ENCODE results near the gene PDX1.
"Not testable (repeated sequence)": the region's sequence is repeated elsewhere in the genome, so short reads cannot be mapped to it uniquely, and the experiment has no call there.

Gene PDX1

GRCh38 chr13:27956576-27957300 is 36.9 kb downstream of the PDX1 start:
- DNase-seq = no peak

GRCh38 chr13:27959976-27960361 is 40.2 kb downstream of the PDX1 start:
- DNase-seq = no peak

GRCh38 chr13:27960362-27961226 is 40.8 kb downstream of the PDX1 start:
- DNase-seq = peak; percentile 40

DNA sequence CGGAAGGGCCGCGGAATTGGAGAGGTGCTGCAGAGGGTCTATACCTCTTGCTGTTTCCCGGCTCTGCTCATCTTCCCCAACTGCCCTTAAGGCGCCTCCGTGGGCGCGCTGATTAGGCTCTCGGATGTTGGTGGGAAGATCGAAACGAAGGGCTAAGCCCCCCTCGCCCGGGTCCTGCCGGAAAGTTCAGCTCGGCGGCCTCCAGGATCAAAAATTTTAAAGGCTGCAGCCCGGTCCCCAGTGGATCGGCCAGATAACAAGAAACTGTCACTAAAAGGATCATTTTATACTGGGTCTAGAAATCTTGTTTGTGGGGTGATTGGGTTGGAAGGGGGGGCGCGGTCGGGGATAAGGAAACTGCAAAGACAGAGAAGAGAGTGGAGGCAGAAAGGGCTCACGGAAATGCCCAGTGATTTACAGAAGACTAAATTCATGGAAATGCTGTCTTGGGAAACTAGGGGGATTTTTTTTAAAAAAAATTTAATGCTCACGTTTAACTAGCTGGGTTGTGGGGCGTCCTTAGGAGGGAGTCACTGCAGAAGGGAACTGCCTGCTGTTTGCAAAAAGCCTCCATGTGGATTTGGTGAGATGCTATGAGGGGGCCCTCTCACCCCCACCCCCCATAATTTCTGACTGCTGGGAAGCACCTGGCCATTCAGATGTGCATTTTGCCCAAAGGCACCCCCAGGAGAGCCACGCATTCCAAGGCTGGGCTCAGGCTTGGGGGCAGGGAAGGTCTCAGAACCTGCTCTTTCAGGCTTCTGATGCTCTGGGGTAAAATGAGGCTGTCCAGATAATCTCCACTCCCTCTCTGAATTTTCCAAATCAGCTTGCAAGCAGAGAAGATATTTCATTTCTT is 41.7 kb downstream of the PDX1 start:
- no peak for DNase-seq

DNA sequence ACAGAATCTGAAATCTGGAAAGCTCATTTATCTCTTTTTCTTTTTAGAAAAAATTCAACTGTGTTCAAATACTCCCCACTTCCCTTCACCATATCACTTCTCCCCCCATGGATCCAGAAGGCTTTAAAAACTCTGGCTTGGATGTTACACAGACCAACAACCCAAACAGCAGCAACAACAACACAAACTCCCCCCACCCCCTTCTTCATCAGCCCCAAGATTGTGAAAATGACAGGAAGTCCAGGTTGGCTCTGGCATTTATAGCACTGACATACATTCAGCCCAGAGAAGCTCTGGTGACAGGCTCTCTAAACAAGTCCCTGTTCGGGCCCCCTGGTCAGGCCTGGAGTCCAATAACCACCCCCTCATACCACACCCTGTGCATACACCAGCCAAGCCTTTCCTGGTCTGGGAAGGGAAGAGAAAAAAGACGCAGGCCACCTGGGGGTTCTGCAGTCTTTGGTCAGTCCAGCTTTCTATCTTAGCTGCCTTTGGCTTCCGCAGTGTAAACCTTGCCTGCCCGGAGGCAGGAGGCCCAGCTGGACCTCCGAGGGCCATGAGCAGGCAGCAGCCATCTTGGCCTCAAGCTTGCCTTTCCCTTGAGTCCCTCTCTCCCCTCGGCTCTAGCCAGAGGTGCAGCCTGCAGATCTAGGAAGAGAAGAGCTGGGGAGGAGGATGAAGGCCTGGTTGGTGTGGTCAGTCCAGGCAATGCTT is 42.5 kb downstream of the PDX1 start:
- no peak for DNase-seq

GRCh38 chr13:27962982-27963381 is 43.2 kb downstream of the PDX1 start:
- DNase-seq = no peak

DNA sequence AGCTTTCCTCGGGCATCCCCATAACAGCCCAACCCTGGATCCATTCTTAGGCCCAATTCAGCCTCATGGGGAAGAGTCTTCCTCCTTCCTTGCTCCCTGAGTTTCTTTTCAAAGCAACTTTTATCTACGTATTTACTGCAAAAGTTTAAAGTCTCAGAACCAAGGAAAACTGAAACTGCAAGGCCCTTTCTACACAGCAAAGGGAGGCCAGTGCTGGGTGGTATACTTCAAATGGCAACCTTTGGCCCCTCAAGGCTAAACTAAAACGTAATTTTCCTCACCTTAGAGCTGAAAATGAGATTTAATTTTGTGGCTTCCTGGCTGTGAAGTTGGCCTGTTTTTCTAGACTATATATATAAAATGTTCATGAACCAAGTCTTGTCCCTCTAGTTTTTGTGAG is 43.7 kb downstream of the PDX1 start:
- DNase-seq = no peak

GRCh38 chr13:27964206-27964605 is 44.4 kb downstream of the PDX1 start:
- DNase-seq = not testable (repeated sequence)

GRCh38 chr13:27964741-27965323 is 45.0 kb downstream of the PDX1 start:
- no peak for DNase-seq

DNA sequence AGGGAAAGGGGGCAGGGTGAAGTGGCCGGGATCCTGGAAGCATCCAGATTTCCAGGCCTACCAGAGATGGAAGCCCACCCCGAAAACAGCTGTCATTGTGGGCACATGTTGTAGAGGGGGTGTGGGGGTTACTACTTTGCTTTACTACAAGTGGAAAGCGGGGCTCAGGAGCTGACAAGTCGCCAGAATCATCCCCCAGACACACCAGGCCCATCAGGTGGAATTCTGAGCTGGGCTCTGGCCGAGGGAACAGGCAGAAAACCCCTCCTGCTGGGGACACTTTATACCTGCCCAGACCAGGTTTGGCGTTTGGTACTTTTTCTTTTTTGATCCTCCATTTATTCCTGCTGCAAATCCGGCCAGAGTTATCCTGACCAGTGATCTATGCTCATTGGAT is 45.5 kb downstream of the PDX1 start:
- DNase-seq = no peak

- no peak for DNase-seq
These were observed 46.2 kb downstream of the PDX1 start for GRCh38 chr13:27965740-27966640.

DNA sequence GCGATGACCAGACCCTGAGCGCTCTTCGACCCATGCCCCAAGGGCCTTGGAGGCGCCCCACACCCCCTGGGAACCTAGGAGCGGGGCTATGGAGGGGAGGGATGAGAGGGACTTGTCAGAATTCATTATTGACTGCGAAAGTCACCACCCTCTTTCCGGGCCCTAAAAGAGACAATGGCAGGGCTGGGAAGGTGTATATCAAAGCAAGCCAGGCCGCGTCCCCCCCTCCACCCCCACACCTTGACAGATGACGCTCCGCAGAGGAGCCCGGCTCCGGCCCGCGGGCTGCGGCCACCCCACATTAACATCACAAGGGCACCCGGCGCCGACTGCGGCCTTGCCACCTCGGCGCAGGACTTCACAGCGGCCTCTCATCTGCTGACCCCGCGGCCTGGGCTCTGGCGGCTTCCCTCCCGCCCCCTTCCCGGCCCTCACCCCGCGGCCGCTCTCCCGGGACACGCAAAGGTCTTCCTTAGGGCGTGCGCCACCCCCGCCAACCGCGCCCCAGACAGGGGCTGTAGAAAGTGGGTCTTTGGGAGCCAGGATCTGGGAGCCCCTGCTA is 46.9 kb downstream of the PDX1 start:
- DNase-seq = no peak

- DNase-seq = no peak
These were observed 47.5 kb downstream of the PDX1 start for GRCh38 chr13:27967203-27967735.

DNA sequence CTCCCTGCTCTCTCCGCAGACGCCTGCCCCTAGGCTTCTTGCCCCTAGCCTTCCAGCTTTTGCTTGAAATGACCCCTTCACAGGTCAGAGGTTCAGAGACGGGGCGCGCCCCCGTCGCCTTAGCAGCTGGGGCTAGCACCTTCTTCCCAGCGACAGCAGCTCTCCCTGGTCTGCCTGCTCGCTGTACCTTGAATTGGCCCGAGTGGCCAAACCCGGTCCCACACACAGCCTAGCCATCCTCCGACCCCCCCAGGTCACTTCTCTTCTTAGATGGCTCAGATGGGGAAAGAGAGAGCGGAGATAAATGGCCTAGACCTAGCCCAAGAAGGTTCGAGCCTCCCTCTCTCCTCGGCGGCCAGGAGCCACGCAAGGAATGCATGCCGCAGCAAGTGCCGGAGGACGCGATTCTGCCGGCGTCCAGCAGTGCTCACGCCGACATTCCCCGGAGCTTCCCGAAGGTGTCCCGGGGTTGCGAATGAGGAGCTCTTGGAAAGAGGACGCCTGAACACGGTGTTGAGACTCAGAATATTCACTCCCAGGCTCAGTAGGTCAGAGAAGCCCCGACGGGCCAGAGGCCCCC is 48.0 kb downstream of the PDX1 start:
- no peak for DNase-seq

- no peak for DNase-seq
These were observed 48.7 kb downstream of the PDX1 start for GRCh38 chr13:27968316-27969081.

DNA sequence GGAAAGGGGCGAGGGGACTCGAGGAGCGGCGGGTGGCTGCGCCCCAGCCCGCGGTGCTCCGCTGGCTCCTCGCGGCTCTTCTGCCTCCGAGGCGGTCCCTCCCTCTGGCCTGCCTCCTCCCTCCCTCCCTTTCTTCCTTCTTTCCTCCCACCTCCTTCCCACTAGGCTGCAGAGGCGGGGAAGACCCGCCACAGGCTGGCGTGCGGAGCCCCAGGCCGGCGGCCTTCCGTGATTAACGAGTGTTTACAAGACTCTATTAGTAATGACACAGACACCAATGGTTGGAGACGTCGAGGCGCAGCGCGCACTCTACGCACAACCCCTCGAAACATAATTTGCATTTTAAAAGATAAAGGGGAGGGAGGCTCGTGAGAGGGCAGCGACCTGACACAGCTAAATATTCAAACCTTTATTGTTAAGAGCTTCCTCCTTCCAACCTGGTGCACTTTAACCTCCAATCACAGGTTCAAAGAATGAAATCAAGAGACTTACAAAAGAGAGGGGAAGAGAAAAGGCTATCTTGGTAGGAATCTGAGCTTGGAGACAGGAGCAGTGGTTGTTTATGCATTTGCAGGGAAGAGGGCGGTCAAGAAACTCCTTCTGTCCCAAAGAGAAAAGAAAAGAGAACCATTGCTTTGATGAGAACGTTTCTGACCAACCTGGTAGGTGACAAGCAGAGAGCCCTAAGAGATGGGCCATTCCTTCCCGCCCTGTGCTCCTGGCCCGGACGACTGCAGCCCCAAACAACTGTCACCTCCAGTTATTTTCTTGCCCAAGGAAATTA is 49.5 kb downstream of the PDX1 start, which contains the start of gene CDX2:
Gene CDX2 (minus strand): TSS at position 234 of the 784 bp plus-strand sequence. CDS start 309 bp downstream, outside the sequence.
- no peak for DNase-seq

DNA sequence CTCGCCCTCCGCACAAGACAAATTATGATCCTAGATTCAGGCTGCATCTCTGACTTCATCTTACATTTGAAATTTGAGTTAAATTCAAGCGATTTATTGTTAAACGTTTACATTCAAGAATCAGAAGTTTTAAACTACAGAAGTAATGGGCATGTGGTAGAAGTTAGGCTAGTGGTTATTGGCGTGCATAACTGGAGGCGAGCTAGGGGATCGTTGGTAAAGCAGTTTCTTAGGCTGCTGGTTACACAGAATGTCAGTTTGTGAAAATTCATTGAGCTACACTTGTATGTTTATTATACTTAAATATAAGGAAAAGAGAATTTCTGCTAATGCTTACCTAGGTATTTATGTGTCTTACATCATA is 50.0 kb downstream of the PDX1 start:
- DNase-seq = no peak
